Hematopoietic multipotent progenitor cell treated with erythropoietin and hydrocortisone succinate and interleukin-3 and kit ligand, for 4 days (in vitro differentiated cells): ENCODE results near the gene PALM.
"Not testable (repeated sequence)": the region's sequence is repeated elsewhere in the genome, so short reads cannot be mapped to it uniquely, and the experiment has no call there.

Experiments
- DNase-seq: peaks from one replicate; pipeline ENCODE4 v3.0.0-alpha.2; 2015

Gene PALM

GRCh38 chr19:709196-709964 is 645 bp downstream of the PALM start:
- no peak for DNase-seq

DNA sequence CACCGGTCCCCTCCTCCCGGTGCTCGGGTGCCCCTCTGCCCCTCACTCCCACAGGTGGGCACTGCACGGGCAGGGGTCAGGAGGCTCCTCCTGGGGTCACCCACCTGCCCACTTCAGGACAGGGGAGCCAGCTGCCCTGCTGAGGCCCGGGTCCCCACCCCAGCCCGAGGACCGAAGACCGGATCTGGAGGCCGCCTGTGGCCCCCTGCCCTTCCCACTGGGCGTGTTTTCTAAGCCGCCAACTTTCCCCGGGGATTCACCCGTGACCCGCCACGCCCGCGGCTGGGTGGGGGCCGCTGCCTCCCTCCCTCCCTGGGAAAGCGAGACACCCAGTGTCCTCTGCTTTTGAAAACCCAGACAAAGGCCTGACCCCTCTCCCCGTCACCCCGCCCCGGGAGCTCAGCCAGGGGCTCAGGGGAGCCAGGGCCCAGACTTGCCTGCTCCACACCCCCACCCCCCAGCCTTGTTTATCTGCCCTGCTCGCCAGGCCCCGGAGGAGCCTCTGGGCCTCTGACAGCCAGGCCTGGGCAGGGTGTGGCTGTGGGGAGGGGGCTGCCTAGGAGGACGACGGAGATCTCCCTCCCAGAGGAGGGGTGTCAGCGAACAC is 1.3 kb downstream of the PALM start:
- DNase-seq, result no peak

- DNase-seq, result no peak
Observed at GRCh38 chr19:710767-711166, 2.0 kb downstream of the PALM start.

DNA sequence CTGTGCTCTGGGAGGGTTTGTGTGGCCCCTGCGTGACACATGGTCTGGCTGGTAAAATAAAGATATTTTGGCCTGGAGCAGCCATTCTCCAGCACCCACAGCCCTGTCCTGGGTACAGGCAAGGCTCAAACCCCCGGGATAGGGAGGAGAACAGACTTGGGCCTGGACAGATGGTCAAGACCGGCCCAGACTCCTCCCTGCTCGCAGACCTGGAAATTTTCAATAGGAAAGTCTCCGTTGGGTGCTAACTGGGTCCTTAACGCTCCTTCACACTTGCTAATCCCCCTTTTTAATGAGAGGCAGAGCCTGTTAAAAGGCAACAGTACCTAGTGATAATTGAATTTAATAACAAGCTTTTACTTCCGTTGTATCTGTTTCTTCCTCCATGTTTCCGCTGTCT is 2.5 kb downstream of the PALM start:
- no peak for DNase-seq

GRCh38 chr19:715347-715746 is 6.6 kb downstream of the PALM start:
- DNase-seq, result no peak

- DNase-seq, result no peak
Observed at GRCh38 chr19:718251-718951, 9.7 kb downstream of the PALM start.

GRCh38 chr19:718991-719512 is 10.3 kb downstream of the PALM start:
- no peak for DNase-seq

DNA sequence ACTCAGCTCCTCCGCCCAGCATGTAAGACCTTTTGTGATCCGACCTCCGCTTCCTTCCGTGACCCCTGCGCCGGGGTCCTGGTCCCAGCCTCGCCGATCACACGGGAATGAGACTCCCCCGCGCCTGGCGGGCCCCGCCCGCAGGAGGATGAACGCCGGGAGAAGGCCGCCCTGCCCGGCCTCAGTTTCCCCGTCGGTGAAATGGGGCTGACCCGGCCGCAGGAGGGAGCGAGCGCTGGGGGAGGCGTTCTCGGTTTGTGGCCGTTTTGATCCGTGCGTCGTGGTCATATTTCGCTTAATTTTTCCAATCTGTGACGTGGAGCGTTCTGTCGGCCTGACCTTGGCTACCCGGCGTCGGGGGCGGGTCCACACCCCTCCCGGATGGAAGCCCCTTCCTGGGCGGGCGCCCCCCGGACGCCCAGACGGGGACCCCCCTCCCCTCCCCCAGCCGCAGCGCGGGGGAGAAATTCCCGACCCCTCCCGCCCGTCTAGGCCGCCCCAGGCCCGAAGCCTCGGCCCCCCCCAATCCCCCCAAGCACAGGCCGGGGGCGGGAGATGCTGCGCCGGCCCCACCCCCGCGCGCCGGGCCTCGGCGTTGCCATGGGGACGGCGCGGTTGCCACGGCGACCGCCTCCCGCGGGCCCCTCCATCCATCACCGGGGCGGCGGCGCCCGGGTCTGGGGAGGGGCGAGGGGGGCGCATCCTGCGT is 11.1 kb downstream of the PALM start:
- DNase-seq, result no peak

DNA sequence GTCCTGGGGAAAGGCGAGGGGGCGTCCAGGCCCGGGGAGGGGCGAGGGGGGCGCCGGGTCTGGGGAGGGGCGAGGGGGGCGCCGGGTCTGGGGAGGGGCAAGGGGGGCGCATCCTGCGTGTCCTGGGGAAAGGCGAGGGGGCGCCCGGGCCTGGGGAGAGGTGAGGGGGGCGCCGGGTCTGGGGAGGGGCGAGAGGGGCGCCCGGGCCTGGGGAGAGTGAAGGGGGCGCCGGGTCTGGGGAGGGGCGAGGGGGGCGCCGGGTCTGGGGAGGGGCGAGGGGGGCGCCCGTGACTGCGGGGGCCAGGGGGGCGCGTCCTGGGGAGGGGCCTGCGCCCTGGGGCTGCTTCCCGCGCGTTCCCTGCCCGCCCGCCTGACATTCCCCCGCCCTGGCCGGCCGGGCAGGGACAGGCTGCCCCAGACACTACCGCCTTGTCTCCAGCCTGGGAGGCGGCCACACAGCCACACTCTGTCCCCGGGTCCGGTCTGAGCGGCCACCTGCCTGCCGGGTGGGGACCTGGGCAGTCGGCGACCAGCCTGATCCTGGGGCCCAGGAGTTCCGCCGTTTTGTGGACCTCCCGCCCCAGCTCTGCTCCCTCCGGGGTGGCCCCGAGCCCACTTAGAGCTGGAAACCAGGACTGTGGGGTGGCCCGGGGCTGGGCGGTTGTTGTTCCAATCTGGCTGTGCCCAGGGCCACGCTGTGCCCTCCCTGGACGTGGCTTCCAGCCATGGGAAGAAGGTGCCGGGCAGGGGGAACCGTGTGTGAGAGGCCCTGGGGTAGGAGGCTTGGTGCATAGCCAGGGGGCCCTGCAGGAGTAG is 11.8 kb downstream of the PALM start:
- DNase-seq, result no peak

GRCh38 chr19:722553-723101 is 13.9 kb downstream of the PALM start:
- peak; percentile 55 for DNase-seq

DNA sequence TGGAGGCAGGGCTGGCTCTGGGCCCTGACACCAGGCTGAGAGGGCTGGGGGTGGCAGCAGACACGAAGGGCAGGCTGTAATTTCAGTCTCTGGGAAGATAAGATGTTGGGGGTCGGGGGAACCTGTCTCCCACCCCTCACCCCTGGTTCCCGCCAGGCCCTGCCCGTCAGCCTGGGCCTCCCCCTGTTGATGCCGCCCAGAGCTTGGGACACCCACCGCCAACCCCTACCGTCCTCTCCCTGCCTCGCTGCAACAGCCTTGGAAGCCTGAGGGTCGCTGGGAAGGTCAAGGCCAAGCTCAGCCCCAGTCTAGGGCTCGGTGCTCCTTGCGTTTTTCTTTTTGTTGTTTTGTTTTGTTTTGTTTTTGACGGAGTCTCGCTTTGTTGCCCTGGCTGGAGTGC is 14.5 kb downstream of the PALM start:
- DNase-seq, result no peak

GRCh38 chr19:723714-724113 is 15.0 kb downstream of the PALM start:
- DNase-seq, result no peak

DNA sequence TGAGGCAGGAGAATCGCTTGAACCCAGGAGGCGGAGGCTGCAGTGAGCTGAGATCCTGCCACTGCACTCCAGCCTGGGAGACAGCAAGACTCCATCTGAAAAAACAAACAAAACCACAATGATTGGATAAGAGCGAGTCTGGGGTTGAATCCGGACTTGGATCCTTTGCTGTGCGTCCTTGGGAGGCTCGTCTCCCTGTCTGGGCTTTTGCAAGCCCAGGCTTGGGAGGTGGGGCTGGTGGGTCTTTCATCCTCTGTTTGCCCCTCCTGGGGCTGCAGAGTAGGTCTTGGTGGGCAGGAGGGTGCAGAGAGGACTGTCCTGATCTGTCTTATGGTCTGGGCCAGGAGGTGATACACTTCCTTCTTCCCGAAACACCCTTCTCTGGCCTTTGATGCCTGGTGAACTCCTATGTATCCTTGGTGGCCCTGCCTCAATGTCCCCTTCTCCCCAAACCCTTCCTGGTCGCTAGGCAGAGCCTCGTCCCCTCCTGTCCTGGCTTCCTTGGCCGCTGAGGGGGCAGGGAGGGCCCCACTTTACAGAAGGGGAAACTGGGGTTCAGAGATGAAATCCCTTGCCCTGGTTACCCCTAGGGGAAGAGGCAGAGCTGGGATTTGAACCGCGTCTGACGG is 16.8 kb downstream of the PALM start:
- no peak for DNase-seq

GRCh38 chr19:726993-727956 is 18.5 kb downstream of the PALM start:
- DNase-seq, result no peak

- DNase-seq, result no peak
Observed at GRCh38 chr19:728011-728410, 19.3 kb downstream of the PALM start.

DNA sequence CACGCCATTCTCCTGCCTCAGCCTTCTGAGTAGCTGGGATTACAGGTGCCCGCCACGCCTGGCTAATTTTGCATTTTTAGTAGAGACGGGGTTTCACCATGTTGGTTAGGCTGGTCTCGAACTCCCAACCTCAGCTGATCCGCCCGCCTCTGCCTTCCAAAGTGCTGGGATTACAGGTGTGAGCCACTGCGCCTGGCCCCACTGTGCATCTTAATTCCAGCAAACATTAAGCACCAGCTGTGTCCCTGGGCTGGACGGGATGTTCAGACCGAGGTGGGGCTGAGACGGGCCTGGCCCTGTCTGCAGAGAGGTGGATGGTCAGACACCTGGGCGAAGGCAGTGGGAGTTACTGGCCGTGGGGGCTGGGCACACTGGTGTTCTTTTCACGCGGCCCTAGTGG is 20.8 kb downstream of the PALM start:
- not testable (repeated sequence) for DNase-seq

GRCh38 chr19:729965-730668 is 21.4 kb downstream of the PALM start:
- no peak for DNase-seq

GRCh38 chr19:731000-731399 is 22.3 kb downstream of the PALM start:
- no peak for DNase-seq
